ENCODE data around the gene MRPS25. TPM values are rescaled to one million over a fixed set of nuclear protein-coding genes. Genes with fewer than 3 reads are reported as not detected.

The MRPS25 gene
- total RNA-seq, 1 experiment from 2014 or later = 58.3 TPM

- Histone ChIP-seq H3K79me2 (ENCODE audit: insufficient read depth, low read length) (peaks cover 30% of the 10 kb centered on the region), H3K4me2 (ENCODE audit: low read length) (peak overlapping the region; percentile 88), H3K4me1 (ENCODE audit: control insufficient read depth in 1 of 2, insufficient read depth in 2 of 2, low read length in 2 of 2) (peaks cover 5 to 16% of the 10 kb centered on the region in 2 experiments; a peak in 3 of 4 replicates), H3K9me3 (ENCODE audit: control insufficient read depth in 1 of 2, insufficient read depth in 1 of 2, low read depth in 1 of 2, low read length in 2 of 2) (no peaks in the 10 kb centered on the region), H2AFZ (ENCODE audit: low read depth, low read length, poor library complexity, severe bottlenecking) (no peak overlapping the region), H3K9me2 (ENCODE audit: insufficient read depth) (no peaks in the 10 kb centered on the region), H3K9ac (ENCODE audit: low read length) (peak overlapping the region; percentile 87), H3K36me3 (ENCODE audit: control insufficient read depth in 1 of 2, insufficient read depth in 2 of 2, low read length in 2 of 2) (peaks cover 0 to 22% of the 10 kb centered on the region in 2 experiments; a peak in 3 of 4 replicates), H3K27me3 (ENCODE audit: insufficient read depth, low read length) (no peaks in the 10 kb centered on the region), H4K20me1 (ENCODE audit: insufficient read depth) (no peaks in the 10 kb centered on the region), H3K27ac (ENCODE audit: low read depth, low read length) (no peak overlapping the region), H3K4me3 (replicated peaks in 1 of 2; ENCODE audit: low read depth in 1 of 2, low read length in 2 of 2) (peak overlapping the region; percentile 99 to 100)
- DNase-seq (ENCODE audit: low read depth, low spot score) = no peak
- no peak for ATAC-seq
- intact Hi-C loops (cut with micrococcal nuclease) = no loop called here
- CTCF ChIA-PET = interaction anchor here (1.5 kb wide), 1 partner anchor 10 kb away, joined by 5 read pairs; no protein-coding TSS in a partner anchor
- no peak for TF ChIP-seq RAD21 (IDR thresholded peaks at IDR 0.05; ENCODE audit: low read depth)
- no peak for TF ChIP-seq JUND (IDR thresholded peaks at IDR 0.05)
- TF ChIP-seq, protein P1, sequence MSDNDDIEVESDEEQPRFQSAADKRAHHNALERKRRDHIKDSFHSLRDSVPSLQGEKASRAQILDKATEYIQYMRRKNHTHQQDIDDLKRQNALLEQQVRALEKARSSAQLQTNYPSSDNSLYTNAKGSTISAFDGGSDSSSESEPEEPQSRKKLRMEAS (IDR thresholded peaks at IDR 0.05) = no peak
- TF ChIP-seq POLR2AphosphoS5 (IDR thresholded peaks at IDR 0.05; ENCODE audit: low read depth, low read length) = no peak
- no peak for TF ChIP-seq SIN3A (IDR thresholded peaks at IDR 0.05; ENCODE audit: low read depth)
- no peak for TF ChIP-seq POLR2A (IDR thresholded peaks at IDR 0.05; ENCODE audit: borderline replicate concordance, extremely low read depth, insufficient read depth, insufficient read length)
- TF ChIP-seq, protein P2, sequence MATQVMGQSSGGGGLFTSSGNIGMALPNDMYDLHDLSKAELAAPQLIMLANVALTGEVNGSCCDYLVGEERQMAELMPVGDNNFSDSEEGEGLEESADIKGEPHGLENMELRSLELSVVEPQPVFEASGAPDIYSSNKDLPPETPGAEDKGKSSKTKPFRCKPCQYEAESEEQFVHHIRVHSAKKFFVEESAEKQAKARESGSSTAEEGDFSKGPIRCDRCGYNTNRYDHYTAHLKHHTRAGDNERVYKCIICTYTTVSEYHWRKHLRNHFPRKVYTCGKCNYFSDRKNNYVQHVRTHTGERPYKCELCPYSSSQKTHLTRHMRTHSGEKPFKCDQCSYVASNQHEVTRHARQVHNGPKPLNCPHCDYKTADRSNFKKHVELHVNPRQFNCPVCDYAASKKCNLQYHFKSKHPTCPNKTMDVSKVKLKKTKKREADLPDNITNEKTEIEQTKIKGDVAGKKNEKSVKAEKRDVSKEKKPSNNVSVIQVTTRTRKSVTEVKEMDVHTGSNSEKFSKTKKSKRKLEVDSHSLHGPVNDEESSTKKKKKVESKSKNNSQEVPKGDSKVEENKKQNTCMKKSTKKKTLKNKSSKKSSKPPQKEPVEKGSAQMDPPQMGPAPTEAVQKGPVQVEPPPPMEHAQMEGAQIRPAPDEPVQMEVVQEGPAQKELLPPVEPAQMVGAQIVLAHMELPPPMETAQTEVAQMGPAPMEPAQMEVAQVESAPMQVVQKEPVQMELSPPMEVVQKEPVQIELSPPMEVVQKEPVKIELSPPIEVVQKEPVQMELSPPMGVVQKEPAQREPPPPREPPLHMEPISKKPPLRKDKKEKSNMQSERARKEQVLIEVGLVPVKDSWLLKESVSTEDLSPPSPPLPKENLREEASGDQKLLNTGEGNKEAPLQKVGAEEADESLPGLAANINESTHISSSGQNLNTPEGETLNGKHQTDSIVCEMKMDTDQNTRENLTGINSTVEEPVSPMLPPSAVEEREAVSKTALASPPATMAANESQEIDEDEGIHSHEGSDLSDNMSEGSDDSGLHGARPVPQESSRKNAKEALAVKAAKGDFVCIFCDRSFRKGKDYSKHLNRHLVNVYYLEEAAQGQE (IDR thresholded peaks at IDR 0.05; ENCODE audit: low read depth) = no peak
- TF ChIP-seq YY1 (IDR thresholded peaks at IDR 0.05; ENCODE audit: extremely low read depth, insufficient replicate concordance, low read depth, low read length) = no peak
- TF ChIP-seq, protein P3, sequence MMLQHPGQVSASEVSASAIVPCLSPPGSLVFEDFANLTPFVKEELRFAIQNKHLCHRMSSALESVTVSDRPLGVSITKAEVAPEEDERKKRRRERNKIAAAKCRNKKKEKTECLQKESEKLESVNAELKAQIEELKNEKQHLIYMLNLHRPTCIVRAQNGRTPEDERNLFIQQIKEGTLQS (IDR thresholded peaks at IDR 0.05) = no peak
- TF ChIP-seq EGR1 (IDR thresholded peaks at IDR 0.05; ENCODE audit: low read depth) = no peak
- TF ChIP-seq ZNF274 (IDR thresholded peaks at IDR 0.05; ENCODE audit: low read depth, low read length) = no peak
- TF ChIP-seq EZH2phosphoT487 (IDR thresholded peaks at IDR 0.05; ENCODE audit: borderline replicate concordance) = no peak
- TF ChIP-seq FOSL1 (IDR thresholded peaks at IDR 0.05; ENCODE audit: low read depth) = no peak
- TF ChIP-seq EZH2 (IDR thresholded peaks at IDR 0.05) = no peak
- POLR2A ChIA-PET = no interaction called here
- BruUV-seq (replicated peaks) = no TSS peak
- RAD21 ChIA-PET (ENCODE audit: low non-redundant PET in 1 of 2, low total read pairs in 2 of 2, uncharacterized antibody in 2 of 2, unreplicated experiment in 2 of 2) = no interaction called here
These were observed 32.8 kb upstream of the MRPS25 start for GRCh38 chr3:15097891-15098290.
